ENCODE measurements around the gene MEST. TPM values are rescaled to one million over a fixed set of nuclear protein-coding genes. Genes with fewer than 3 reads are reported as not detected.
"Not testable (repeated sequence)": the region's sequence is repeated elsewhere in the genome, so short reads cannot be mapped to it uniquely, and the experiment has no call there.

Gene MEST
- total RNA-seq, 1 donor from 2014 or later, result 72.2 TPM

DNA sequence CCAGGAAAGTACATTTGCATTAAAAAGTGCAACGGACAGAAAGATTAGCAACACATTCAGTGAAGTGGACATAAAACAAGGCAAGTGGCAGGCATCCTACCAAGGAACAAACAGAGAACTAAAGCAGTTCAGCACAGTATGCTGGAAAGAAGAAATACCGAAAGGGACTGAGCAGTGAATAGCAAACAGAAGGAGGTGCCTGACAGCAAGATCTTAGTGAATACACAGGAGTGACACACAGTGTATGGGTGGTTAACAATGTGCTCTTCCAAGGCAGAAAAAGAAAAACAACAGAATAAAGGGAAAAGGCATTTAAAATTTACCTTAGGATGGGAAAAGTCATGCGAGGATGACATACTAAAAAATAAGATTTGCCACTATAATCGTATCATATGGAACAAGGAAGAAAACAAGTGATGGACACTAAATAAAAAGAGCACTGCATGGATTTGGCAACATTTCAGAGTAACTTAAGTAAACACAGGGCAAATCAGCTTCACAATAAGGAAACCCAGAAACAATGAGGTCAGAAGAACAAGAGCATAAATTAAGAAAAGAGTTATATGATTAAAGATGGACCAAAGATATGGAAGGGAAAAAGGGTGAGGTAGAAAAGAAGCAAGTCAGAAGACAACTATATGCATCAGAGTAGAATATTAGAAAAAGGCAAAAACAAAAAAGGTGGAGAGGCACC lies 29.5 kb downstream of the MEST start:
- no peaks in the 10 kb centered on the region for H3K4me1 Mint-ChIP-seq (ENCODE audit: unreplicated experiment)
- H3K36me3 Mint-ChIP-seq (ENCODE audit: low read depth, unreplicated experiment), result no peaks in the 10 kb centered on the region
- no peaks in the 10 kb centered on the region for H3K27me3 Mint-ChIP-seq (ENCODE audit: unreplicated experiment)
- no peak overlapping the region for H3K27ac Mint-ChIP-seq (ENCODE audit: unreplicated experiment)
- no peak overlapping the region for H3K4me3 Mint-ChIP-seq (ENCODE audit: unreplicated experiment)
- DNase-seq (ENCODE audit: low spot score), result no peak
- no peaks in the 10 kb centered on the region for H3K9me3 Mint-ChIP-seq (ENCODE audit: unreplicated experiment)
- TF ChIP-seq, protein P1, sequence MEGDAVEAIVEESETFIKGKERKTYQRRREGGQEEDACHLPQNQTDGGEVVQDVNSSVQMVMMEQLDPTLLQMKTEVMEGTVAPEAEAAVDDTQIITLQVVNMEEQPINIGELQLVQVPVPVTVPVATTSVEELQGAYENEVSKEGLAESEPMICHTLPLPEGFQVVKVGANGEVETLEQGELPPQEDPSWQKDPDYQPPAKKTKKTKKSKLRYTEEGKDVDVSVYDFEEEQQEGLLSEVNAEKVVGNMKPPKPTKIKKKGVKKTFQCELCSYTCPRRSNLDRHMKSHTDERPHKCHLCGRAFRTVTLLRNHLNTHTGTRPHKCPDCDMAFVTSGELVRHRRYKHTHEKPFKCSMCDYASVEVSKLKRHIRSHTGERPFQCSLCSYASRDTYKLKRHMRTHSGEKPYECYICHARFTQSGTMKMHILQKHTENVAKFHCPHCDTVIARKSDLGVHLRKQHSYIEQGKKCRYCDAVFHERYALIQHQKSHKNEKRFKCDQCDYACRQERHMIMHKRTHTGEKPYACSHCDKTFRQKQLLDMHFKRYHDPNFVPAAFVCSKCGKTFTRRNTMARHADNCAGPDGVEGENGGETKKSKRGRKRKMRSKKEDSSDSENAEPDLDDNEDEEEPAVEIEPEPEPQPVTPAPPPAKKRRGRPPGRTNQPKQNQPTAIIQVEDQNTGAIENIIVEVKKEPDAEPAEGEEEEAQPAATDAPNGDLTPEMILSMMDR (IDR thresholded peaks at IDR 0.05; ENCODE audit: unreplicated experiment), result no peak

DNA sequence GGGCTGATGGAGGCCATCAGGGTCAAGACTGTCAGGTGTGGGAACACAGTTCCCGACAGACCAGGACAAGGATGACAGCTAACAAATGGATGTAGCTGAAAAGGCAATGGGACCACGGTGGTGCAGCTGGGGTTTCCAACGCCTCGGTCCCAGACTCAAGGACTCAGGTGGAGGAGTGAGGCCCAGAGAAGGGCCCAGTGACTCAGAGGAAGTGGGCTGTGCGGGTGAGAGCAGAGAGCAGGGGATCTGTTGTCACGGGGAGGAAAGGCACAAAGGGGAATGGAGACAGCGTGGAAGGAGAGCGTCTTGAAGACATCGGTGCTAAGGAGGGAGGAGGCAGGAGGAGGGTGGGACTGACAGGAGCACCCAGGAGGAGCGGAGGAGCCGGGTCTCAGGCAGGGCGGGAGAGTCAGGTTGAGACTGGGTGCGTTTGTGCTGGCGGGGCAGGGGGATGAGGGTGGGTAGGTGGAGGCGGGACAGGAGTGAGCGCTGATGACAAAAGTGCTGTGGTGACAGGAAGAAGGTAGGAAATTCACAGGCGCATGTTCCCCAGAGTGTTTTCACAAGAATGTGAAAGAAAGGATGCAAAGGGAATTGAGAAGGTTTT lies 31.7 kb downstream of the MEST start:
- not testable (repeated sequence) for H3K9me3 Mint-ChIP-seq (ENCODE audit: unreplicated experiment); H3K27me3 Mint-ChIP-seq (ENCODE audit: unreplicated experiment); H3K4me3 Mint-ChIP-seq (ENCODE audit: unreplicated experiment); H3K36me3 Mint-ChIP-seq (ENCODE audit: low read depth, unreplicated experiment); H3K4me1 Mint-ChIP-seq (ENCODE audit: unreplicated experiment); DNase-seq (ENCODE audit: low spot score); H3K27ac Mint-ChIP-seq (ENCODE audit: unreplicated experiment)

DNA sequence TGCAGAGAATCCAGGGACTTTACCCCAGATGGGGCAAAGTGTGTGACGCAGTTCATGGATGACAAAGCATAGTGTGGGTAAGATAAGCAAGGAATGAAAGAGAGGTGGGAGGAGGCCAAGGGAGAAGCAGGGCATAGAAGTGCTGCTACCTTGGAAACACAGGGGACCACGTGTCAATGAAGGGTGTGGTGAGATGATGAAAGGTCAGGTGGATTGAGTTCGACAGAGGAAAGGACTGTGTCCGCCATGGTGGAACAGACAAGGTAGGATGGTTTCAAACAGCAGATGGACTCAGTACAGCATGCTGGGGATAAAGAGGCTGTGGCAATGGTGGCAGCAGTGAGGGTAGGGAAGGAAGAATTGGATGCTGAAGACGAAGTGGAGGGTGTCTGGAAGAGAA lies 32.7 kb downstream of the MEST start:
- H3K9me3 Mint-ChIP-seq (ENCODE audit: unreplicated experiment), result no peaks in the 10 kb centered on the region
- H3K36me3 Mint-ChIP-seq (ENCODE audit: low read depth, unreplicated experiment), result peaks cover 10% of the 10 kb centered on the region
- H3K4me3 Mint-ChIP-seq (ENCODE audit: unreplicated experiment), result no peak overlapping the region
- H3K27me3 Mint-ChIP-seq (ENCODE audit: unreplicated experiment), result peaks cover 2% of the 10 kb centered on the region
- no peak for DNase-seq (ENCODE audit: low spot score)
- TF ChIP-seq, protein P1 (IDR thresholded peaks at IDR 0.05; ENCODE audit: unreplicated experiment), result no peak
- peaks cover 6% of the 10 kb centered on the region for H3K4me1 Mint-ChIP-seq (ENCODE audit: unreplicated experiment)
- H3K27ac Mint-ChIP-seq (ENCODE audit: unreplicated experiment), result no peak overlapping the region

DNA sequence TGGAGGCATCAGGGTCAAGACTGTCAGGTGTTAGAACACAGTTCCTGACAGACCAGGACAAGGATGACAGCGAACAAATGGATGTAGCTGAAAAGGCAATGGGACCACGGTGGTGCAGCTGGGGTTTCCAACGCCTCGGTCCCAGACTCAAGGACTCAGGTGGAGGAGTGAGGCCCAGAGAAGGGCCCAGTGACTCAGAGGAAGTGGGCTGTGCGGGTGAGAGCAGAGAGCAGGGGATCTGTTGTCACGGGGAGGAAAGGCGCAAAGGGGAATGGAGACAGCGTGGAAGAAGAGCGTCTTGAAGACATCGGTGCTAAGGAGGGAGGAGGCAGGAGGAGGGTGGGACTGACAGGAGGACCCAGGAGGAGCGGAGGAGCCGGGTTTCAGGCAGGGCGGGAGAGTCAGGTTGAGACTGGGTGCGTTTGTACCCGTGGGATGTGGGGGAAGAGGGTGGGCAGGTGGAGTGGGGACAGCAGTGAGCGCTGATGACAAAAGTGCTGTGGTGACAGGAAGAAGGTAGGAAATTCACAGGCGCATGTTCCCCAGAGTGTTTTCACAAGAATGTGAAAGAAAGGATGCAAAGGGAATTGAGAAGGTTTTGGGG lies 36.0 kb downstream of the MEST start:
- H3K4me1 Mint-ChIP-seq (ENCODE audit: unreplicated experiment); H3K27ac Mint-ChIP-seq (ENCODE audit: unreplicated experiment); H3K4me3 Mint-ChIP-seq (ENCODE audit: unreplicated experiment); H3K9me3 Mint-ChIP-seq (ENCODE audit: unreplicated experiment); DNase-seq (ENCODE audit: low spot score): not testable (repeated sequence)
- Mint-ChIP-seq H3K27me3 (ENCODE audit: unreplicated experiment) (peaks cover 11% of the 10 kb centered on the region), H3K36me3 (ENCODE audit: low read depth, unreplicated experiment) (peaks cover 26% of the 10 kb centered on the region)

DNA sequence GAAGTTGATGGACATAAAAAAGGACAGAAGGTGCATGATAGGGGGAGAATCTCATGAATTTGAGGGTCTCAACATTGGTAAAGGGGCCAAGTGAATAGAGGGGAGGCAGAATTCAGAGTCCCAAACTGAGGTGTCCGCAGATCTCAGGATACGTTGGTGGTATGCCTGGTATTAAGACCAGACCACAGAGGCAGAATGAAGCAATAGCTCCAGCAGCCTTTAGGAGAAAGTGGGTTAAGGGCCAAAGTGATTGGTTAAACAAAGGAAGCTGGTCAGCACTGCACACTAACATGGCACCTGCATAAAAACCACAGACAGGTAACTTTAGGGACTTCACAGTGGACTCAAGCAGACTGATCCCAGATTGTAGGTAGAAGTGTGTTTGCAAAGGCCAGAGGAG lies 37.5 kb downstream of the MEST start:
- TF ChIP-seq, protein P1 (IDR thresholded peaks at IDR 0.05; ENCODE audit: unreplicated experiment), result no peak
- no peak for DNase-seq (ENCODE audit: low spot score)
- peaks cover 8% of the 10 kb centered on the region for H3K4me1 Mint-ChIP-seq (ENCODE audit: unreplicated experiment)
- peaks cover 26% of the 10 kb centered on the region for H3K36me3 Mint-ChIP-seq (ENCODE audit: low read depth, unreplicated experiment)
- no peak overlapping the region for H3K27ac Mint-ChIP-seq (ENCODE audit: unreplicated experiment)
- peak overlapping the region; percentile 12 for H3K4me3 Mint-ChIP-seq (ENCODE audit: unreplicated experiment)
- no peaks in the 10 kb centered on the region for H3K9me3 Mint-ChIP-seq (ENCODE audit: unreplicated experiment)
- peaks cover 11% of the 10 kb centered on the region for H3K27me3 Mint-ChIP-seq (ENCODE audit: unreplicated experiment)

DNA sequence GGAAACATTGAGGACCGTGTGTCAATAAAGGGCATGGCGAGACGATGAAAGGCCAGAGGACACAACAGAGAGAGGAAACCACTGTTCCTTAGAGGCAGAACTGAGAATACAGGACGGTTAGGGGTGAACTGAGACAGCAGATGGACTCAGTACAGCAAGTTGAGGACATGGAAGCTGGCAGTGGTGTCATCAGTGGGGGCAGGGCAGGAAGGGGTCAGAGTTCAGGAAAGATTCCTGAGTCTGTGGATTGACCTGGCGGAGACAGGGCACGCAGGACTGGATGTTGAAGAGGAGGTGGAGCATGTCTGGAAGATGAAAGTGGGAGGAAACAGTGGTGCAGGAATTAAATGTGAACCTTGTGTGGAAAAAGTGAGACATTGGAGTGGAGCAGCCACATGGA lies 46.0 kb downstream of the MEST start:
- H3K27ac Mint-ChIP-seq (ENCODE audit: unreplicated experiment); H3K36me3 Mint-ChIP-seq (ENCODE audit: low read depth, unreplicated experiment); H3K27me3 Mint-ChIP-seq (ENCODE audit: unreplicated experiment); DNase-seq (ENCODE audit: low spot score); H3K4me1 Mint-ChIP-seq (ENCODE audit: unreplicated experiment); H3K9me3 Mint-ChIP-seq (ENCODE audit: unreplicated experiment); H3K4me3 Mint-ChIP-seq (ENCODE audit: unreplicated experiment): not testable (repeated sequence)

DNA sequence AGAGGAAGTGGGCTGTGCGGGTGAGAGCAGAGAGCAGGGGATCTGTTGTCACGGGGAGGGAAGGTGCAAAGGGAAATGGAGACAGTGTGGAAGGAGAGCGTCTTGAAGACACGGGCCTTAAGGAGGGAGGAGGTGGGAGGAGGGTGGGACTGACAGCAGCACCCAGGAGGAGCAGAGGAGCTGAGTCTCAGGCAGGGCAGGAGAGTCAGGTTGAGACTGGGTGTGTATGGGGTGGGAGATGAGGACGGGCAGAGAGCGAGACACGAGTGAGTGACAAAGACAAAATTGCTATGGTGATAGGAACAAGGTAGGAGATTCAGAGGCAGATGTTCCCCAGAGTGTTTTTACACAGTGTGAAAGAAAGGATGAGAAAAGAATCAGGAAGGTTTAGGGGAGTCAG lies 49.4 kb downstream of the MEST start:
- not testable (repeated sequence) for H3K27ac Mint-ChIP-seq (ENCODE audit: unreplicated experiment); H3K9me3 Mint-ChIP-seq (ENCODE audit: unreplicated experiment); H3K4me3 Mint-ChIP-seq (ENCODE audit: unreplicated experiment); DNase-seq (ENCODE audit: low spot score); H3K4me1 Mint-ChIP-seq (ENCODE audit: unreplicated experiment); H3K36me3 Mint-ChIP-seq (ENCODE audit: low read depth, unreplicated experiment); H3K27me3 Mint-ChIP-seq (ENCODE audit: unreplicated experiment)

DNA sequence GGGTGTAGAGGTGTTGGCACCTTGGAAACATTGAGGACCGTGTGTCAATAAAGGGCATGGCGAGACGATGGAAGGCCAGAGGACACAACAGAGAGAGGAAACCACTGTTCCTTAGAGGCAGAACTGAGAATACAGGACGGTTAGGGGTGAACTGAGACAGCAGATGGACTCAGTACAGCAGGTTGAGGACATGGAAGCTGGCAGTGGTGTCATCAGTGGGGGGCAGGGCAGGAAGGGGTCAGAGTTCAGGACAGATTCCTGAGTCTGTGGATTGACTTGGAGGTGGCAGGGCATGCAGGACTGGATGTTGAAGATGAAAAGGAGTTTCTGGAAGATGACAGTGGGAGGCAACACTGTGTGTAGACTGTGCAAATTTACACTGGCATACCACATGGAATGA lies 50.4 kb downstream of the MEST start:
- H3K4me3 Mint-ChIP-seq (ENCODE audit: unreplicated experiment); H3K9me3 Mint-ChIP-seq (ENCODE audit: unreplicated experiment); H3K4me1 Mint-ChIP-seq (ENCODE audit: unreplicated experiment); H3K27me3 Mint-ChIP-seq (ENCODE audit: unreplicated experiment); DNase-seq (ENCODE audit: low spot score); H3K27ac Mint-ChIP-seq (ENCODE audit: unreplicated experiment); H3K36me3 Mint-ChIP-seq (ENCODE audit: low read depth, unreplicated experiment): not testable (repeated sequence)

Data from endothelial cell (in vitro differentiated cells).